Eye (tissue), 1 donor: Measurements from ENCODE around the gene CEP112.

Experiments
- DNase-seq: peaks from one replicate; pipeline ENCODE4 v3.0.0-alpha.2; 2015

Gene CEP112

GRCh38 chr17:66191593-66192377 is at the start of gene CEP112:
CEP112 (minus strand) TSS chr17:66192133.
- DNase-seq, result peak; percentile 96

- no peak for DNase-seq
Measured at GRCh38 chr17:66240630-66241029, 48.7 kb upstream of the CEP112 start.

GRCh38 chr17:66240013-66240412 is 48.1 kb upstream of the CEP112 start:
- no peak for DNase-seq

GRCh38 chr17:66235377-66235994 is 43.6 kb upstream of the CEP112 start:
- DNase-seq, result no peak

- DNase-seq, result no peak
Measured at GRCh38 chr17:66234611-66235010, 42.7 kb upstream of the CEP112 start.

- no peak for DNase-seq
Measured at GRCh38 chr17:66233023-66233753, 41.3 kb upstream of the CEP112 start.

- no peak for DNase-seq
Measured at GRCh38 chr17:66230922-66231591, 39.1 kb upstream of the CEP112 start.

GRCh38 chr17:66229783-66230538 is 38.0 kb upstream of the CEP112 start:
- no peak for DNase-seq

- no peak for DNase-seq
Measured at GRCh38 chr17:66228887-66229782, 37.2 kb upstream of the CEP112 start, which contains the start of gene APOH. APOH (minus strand) TSS chr17:66229415; CDS start chr17:66229379, 36 bp downstream.

- DNase-seq, result no peak
Measured at GRCh38 chr17:66227212-66228045, 35.5 kb upstream of the CEP112 start.

- no peak for DNase-seq
Measured at GRCh38 chr17:66222798-66223350, 30.9 kb upstream of the CEP112 start.

GRCh38 chr17:66221755-66222530 is 30.0 kb upstream of the CEP112 start:
- no peak for DNase-seq

- no peak for DNase-seq
Measured at GRCh38 chr17:66221343-66221742, 29.4 kb upstream of the CEP112 start.

- no peak for DNase-seq
Measured at GRCh38 chr17:66220079-66220835, 28.3 kb upstream of the CEP112 start.

GRCh38 chr17:66215529-66215911 is 23.6 kb upstream of the CEP112 start:
- DNase-seq, result no peak

- peak; percentile 18 for DNase-seq
Measured at GRCh38 chr17:66214884-66215528, 23.1 kb upstream of the CEP112 start.

- DNase-seq, result no peak
Measured at GRCh38 chr17:66211047-66211810, 19.3 kb upstream of the CEP112 start.
